Measurements from ENCODE around the gene CD38. TPM values are rescaled to one million over a fixed set of nuclear protein-coding genes. Genes with fewer than 3 reads are reported as not detected.
"Not testable (repeated sequence)": the region's sequence is repeated elsewhere in the genome, so short reads cannot be mapped to it uniquely, and the experiment has no call there.

Gene CD38
- total and polyA plus RNA-seq, 7 donors = 1.2 to 11.4 (median 2.2) TPM

- Histone ChIP-seq H3K9me3 (no peaks in the 10 kb centered on the region), H3K4me3 (no peak overlapping the region), H3K27ac (no peak overlapping the region), H3K36me3 (no peaks in the 10 kb centered on the region), H3K4me1 (no peaks in the 10 kb centered on the region), H3K27me3 (no peaks in the 10 kb centered on the region)
- WGBS, 2 donors = 91 to 93% methylated on average over 3 of the region's 3 CpGs
- intact Hi-C loops (cut with DNase I) = no loop called here
- no peak for DNase-seq
- no peak for TF ChIP-seq EP300 (IDR thresholded peaks at IDR 0.05)
These were observed 15.6 kb downstream of the CD38 start for GRCh38 chr4:15793506-15794363.

GRCh38 chr4:15794426-15794825 is 16.3 kb downstream of the CD38 start:
- 93 to 96% methylated on average over 2 of the region's 2 CpGs for WGBS, 2 donors
- H3K36me3 ChIP-seq = no peaks in the 10 kb centered on the region
- intact Hi-C loops (cut with DNase I) = no loop called here
- no peaks in the 10 kb centered on the region for H3K27me3 ChIP-seq
- no peak for DNase-seq
- no peak overlapping the region for H3K27ac ChIP-seq
- no peaks in the 10 kb centered on the region for H3K4me1 ChIP-seq
- TF ChIP-seq EP300 (IDR thresholded peaks at IDR 0.05) (no peak), POLR2A (IDR thresholded peaks at IDR 0.05) (no peak), CTCF (IDR thresholded peaks at IDR 0.05) (no peak), POLR2AphosphoS5 (IDR thresholded peaks at IDR 0.05) (no peak)
- no peak overlapping the region for H3K4me3 ChIP-seq
- H3K9me3 ChIP-seq = no peaks in the 10 kb centered on the region

- Histone ChIP-seq H3K27me3 (no peaks in the 10 kb centered on the region), H3K27ac (no peak overlapping the region), H3K36me3 (no peaks in the 10 kb centered on the region), H3K9me3 (no peaks in the 10 kb centered on the region), H3K4me3 (no peak overlapping the region), H3K4me1 (no peaks in the 10 kb centered on the region)
- no peak for DNase-seq
- intact Hi-C loops (cut with DNase I) = no loop called here
- WGBS, 2 donors = 53 to 87% methylated on average over 1 of the region's 1 CpG
- no peak for TF ChIP-seq CTCF (IDR thresholded peaks at IDR 0.05)
These were observed 16.8 kb downstream of the CD38 start for GRCh38 chr4:15794905-15795304.

GRCh38 chr4:15797320-15797719 is 19.2 kb downstream of the CD38 start:
- TF ChIP-seq POLR2AphosphoS5 (IDR thresholded peaks at IDR 0.05) = no peak
- no peak for TF ChIP-seq POLR2A (IDR thresholded peaks at IDR 0.05)
- no peak for TF ChIP-seq CTCF (IDR thresholded peaks at IDR 0.05)
- TF ChIP-seq EP300 (IDR thresholded peaks at IDR 0.05) = no peak

GRCh38 chr4:15799141-15799540 is 21.0 kb downstream of the CD38 start:
- H3K4me3 ChIP-seq = no peak overlapping the region
- H3K27ac ChIP-seq = no peak overlapping the region
- H3K36me3 ChIP-seq = no peaks in the 10 kb centered on the region
- WGBS, 2 donors = 70 to 81% methylated on average over 4 of the region's 4 CpGs
- no peaks in the 10 kb centered on the region for H3K27me3 ChIP-seq
- no peak for TF ChIP-seq EP300 (IDR thresholded peaks at IDR 0.05)
- H3K9me3 ChIP-seq = no peaks in the 10 kb centered on the region
- intact Hi-C loops (cut with DNase I) = no loop called here
- DNase-seq = no peak
- no peaks in the 10 kb centered on the region for H3K4me1 ChIP-seq

More at GRCh38 chr4:15797320-15797719, 19.2 kb downstream of the CD38 start:
- Histone ChIP-seq H3K4me1 (no peaks in the 10 kb centered on the region), H3K4me3 (no peak overlapping the region), H3K27me3 (no peaks in the 10 kb centered on the region), H3K9me3 (no peaks in the 10 kb centered on the region), H3K36me3 (no peaks in the 10 kb centered on the region), H3K27ac (no peak overlapping the region)
- DNase-seq = no peak
- WGBS, 2 donors = 63 to 82% methylated on average over 5 of the region's 5 CpGs
- intact Hi-C loops (cut with DNase I) = no loop called here

- no peak overlapping the region for H3K4me3 ChIP-seq
- DNase-seq = no peak
- H3K27me3 ChIP-seq = no peaks in the 10 kb centered on the region
- WGBS, 2 donors = 44 to 77% methylated on average over 2 of the region's 2 CpGs
- no peaks in the 10 kb centered on the region for H3K9me3 ChIP-seq
- H3K36me3 ChIP-seq = no peaks in the 10 kb centered on the region
- H3K4me1 ChIP-seq = no peaks in the 10 kb centered on the region
- intact Hi-C loops (cut with DNase I) = no loop called here
- H3K27ac ChIP-seq = no peak overlapping the region
- no peak for TF ChIP-seq POLR2AphosphoS5 (IDR thresholded peaks at IDR 0.05)
- TF ChIP-seq CTCF (IDR thresholded peaks at IDR 0.05) = no peak
- TF ChIP-seq POLR2A (IDR thresholded peaks at IDR 0.05) = no peak
- no peak for TF ChIP-seq EP300 (IDR thresholded peaks at IDR 0.05)
These were observed 21.6 kb downstream of the CD38 start for GRCh38 chr4:15799701-15800100.

- H3K9me3 ChIP-seq; H3K27ac ChIP-seq; H3K27me3 ChIP-seq; H3K36me3 ChIP-seq; DNase-seq; H3K4me3 ChIP-seq; H3K4me1 ChIP-seq; intact Hi-C loops (cut with DNase I): not testable (repeated sequence)
These were observed 24.4 kb downstream of the CD38 start for GRCh38 chr4:15802497-15802896.

All from sigmoid colon (tissue), 7 donors.